Caco-2 (cell line): ENCODE results near the gene C12orf50. TPM values are rescaled to one million over a fixed set of nuclear protein-coding genes. Genes with fewer than 3 reads are reported as not detected.

ENCODE experiments used
- BruUV-seq: library from RNA; stranded (reverse); fragments of 400-500 nt; replicated peaks from 2 replicates; lab custom pipeline; 2021; lab: Mats Ljungman, UMichigan
- CTCF ChIA-PET: fragments of 300-600 bp; sonication (Branson Sonifier 250); formaldehyde crosslinking; loops from one replicate; lab custom pipeline; 2022; ENCODE audit warnings: antibody characterized with exemption; lab: Charles Lee
- POLR2A ChIA-PET: fragments of 300-600 bp; sonication (Branson Sonifier 250); formaldehyde crosslinking; loops from one replicate; lab custom pipeline; 2022; ENCODE audit warnings: antibody characterized with exemption; lab: Charles Lee
- DNase-seq, 2 experiments: peaks; one replicate each; pipeline versions ENCODE4 v3.0.0 to v3.0.0-alpha.2; 2020 to 2022
- H3K27me3 ChIP-seq: replicated peaks from 2 replicates; pipeline ENCODE4 v1.6.0; 2011; ENCODE audit warnings: low read length; ENCODE audit not compliant: control insufficient read depth, insufficient read depth
- H3K36me3 ChIP-seq: 2 replicates; pipeline ENCODE4 v1.5.1; 2011; ENCODE audit warnings: low read length; ENCODE audit not compliant: control insufficient read depth, insufficient read depth
- H3K4me1 ChIP-seq: fragments of 250-450 bp; sonication (Bioruptor Pico); 2 replicates; pipeline ENCODE4 v1.5.1; 2020; ENCODE audit warnings: mild to moderate bottlenecking
- H3K4me3 ChIP-seq: 2 replicates; pipeline ENCODE4 v1.5.1; 2011; ENCODE audit warnings: low read depth, mild to moderate bottlenecking, control low read depth, low read length
- H3K9me3 ChIP-seq: fragments of 250-450 bp; sonication (Bioruptor Pico); 2 replicates; pipeline ENCODE4 v1.5.1; 2020; ENCODE audit warnings: mild to moderate bottlenecking, moderate library complexity
- H3K27ac Mint-ChIP-seq: one replicate; pipeline ENCODE4 v1.8.0; 2022; ENCODE audit warnings: mixed read lengths; ENCODE audit not compliant: unreplicated experiment
- H3K27me3 Mint-ChIP-seq: one replicate; pipeline ENCODE4 v1.8.0; 2022; ENCODE audit warnings: mixed read lengths; ENCODE audit not compliant: insufficient read depth, unreplicated experiment
- H3K36me3 Mint-ChIP-seq: one replicate; pipeline ENCODE4 v1.8.0; 2022; ENCODE audit warnings: mild to moderate bottlenecking, mixed read lengths; ENCODE audit not compliant: insufficient read depth, unreplicated experiment
- H3K4me1 Mint-ChIP-seq: one replicate; pipeline ENCODE4 v1.8.0; 2022; ENCODE audit warnings: low read depth, mixed read lengths; ENCODE audit not compliant: unreplicated experiment
- H3K4me3 Mint-ChIP-seq: one replicate; pipeline ENCODE4 v1.8.0; 2022; ENCODE audit warnings: mild to moderate bottlenecking, moderate library complexity, mixed read lengths; ENCODE audit not compliant: unreplicated experiment
- H3K9me3 Mint-ChIP-seq: one replicate; pipeline ENCODE4 v1.8.0; 2022; ENCODE audit warnings: mixed read lengths; ENCODE audit not compliant: unreplicated experiment
- CTCF ChIP-seq, 2 experiments: fragments of 200-600 bp in 1 of 2; IDR thresholded peaks; 1 replicate in 1 of 2; 2 replicates in 1 of 2; pipeline versions ENCODE4 v1.5.1 to v1.8.0; 2011 to 2022; ENCODE audit warnings: antibody characterized with exemption in 1 of 2, control low read depth in 1 of 2, inconsistent platforms in 1 of 2, low read depth in 1 of 2, low read length in 1 of 2, mild to moderate bottlenecking in 1 of 2, moderate library complexity in 1 of 2; ENCODE audit not compliant: insufficient read depth in 1 of 2, severe bottlenecking in 1 of 2, unreplicated experiment in 1 of 2
- intact Hi-C: fragments of 100-400 bp; cut with micrococcal nuclease; formaldehyde crosslinking; loops from one replicate; pipeline ENCODE4 v1.10.0; 2022; ENCODE audit not compliant: unreplicated experiment
- total RNA-seq: library from RNA; stranded (reverse); gene quantifications from 2 replicates; pipeline ENCODE4 v1.2.3, GENCODE V29; 2022

C12orf50 gene
- total RNA-seq, 1 experiment from 2014 or later, result not detected

DNA sequence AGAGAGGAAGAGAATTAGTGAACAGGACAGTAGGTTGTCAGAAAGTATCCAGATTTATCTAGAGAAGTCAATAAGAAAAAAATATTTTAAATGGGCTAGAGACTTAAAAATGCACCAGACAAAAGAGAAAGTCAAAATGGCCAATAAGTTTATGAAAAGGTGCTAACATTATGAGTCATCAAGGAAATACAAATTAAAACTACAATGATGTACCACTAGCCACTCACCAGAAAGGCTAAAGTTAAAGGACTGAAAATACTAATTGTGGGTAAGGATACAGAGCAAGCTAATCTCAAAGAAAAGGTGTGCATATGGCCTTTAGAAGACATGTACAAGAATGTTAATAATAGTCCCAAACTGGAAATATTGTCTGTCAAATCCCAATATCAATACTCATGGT is 37.7 kb downstream of the C12orf50 start:
- ChIA-PET POLR2A (no interaction called here), CTCF (no interaction called here)
- no peaks in the 10 kb centered on the region for H3K9me3 Mint-ChIP-seq
- no peak overlapping the region for H3K27ac Mint-ChIP-seq
- no peak overlapping the region for H3K4me3 ChIP-seq
- intact Hi-C loops, result no loop called here
- no peak overlapping the region for H3K4me3 Mint-ChIP-seq
- no peaks in the 10 kb centered on the region for H3K4me1 Mint-ChIP-seq
- TF ChIP-seq CTCF (IDR thresholded peaks at IDR 0.05; ENCODE audit: insufficient read depth in 1 of 2, low read depth in 1 of 2, low read length in 1 of 2, severe bottlenecking in 1 of 2, unreplicated experiment in 1 of 2), result no peak
- no peaks in the 10 kb centered on the region for H3K36me3 Mint-ChIP-seq
- BruUV-seq, result no TSS peak
- no peak for DNase-seq
- H3K36me3 ChIP-seq, result no peaks in the 10 kb centered on the region
- peaks cover 12% of the 10 kb centered on the region for H3K27me3 Mint-ChIP-seq
- H3K4me1 ChIP-seq, result no peaks in the 10 kb centered on the region
- H3K9me3 ChIP-seq, result no peaks in the 10 kb centered on the region
- no peaks in the 10 kb centered on the region for H3K27me3 ChIP-seq

GRCh38 chr12:87988534-87988933 is 40.7 kb downstream of the C12orf50 start:
- Mint-ChIP-seq H3K27ac (no peak overlapping the region), H3K4me3 (no peak overlapping the region), H3K27me3 (peaks cover 14% of the 10 kb centered on the region), H3K9me3 (no peaks in the 10 kb centered on the region), H3K4me1 (no peaks in the 10 kb centered on the region), H3K36me3 (no peaks in the 10 kb centered on the region)
- no peak overlapping the region for H3K4me3 ChIP-seq
- intact Hi-C loops, result no loop called here
- no peaks in the 10 kb centered on the region for H3K9me3 ChIP-seq
- no peak for TF ChIP-seq CTCF (IDR thresholded peaks at IDR 0.05; ENCODE audit: insufficient read depth in 1 of 2, low read depth in 1 of 2, low read length in 1 of 2, severe bottlenecking in 1 of 2, unreplicated experiment in 1 of 2)
- no peaks in the 10 kb centered on the region for H3K27me3 ChIP-seq
- ChIA-PET CTCF (no interaction called here), POLR2A (no interaction called here)
- H3K4me1 ChIP-seq, result no peaks in the 10 kb centered on the region
- no TSS peak for BruUV-seq
- DNase-seq, result no peak
- H3K36me3 ChIP-seq, result no peaks in the 10 kb centered on the region

- no TSS peak for BruUV-seq
- no peaks in the 10 kb centered on the region for H3K4me1 Mint-ChIP-seq
- Histone ChIP-seq H3K4me1 (no peaks in the 10 kb centered on the region), H3K36me3 (no peaks in the 10 kb centered on the region), H3K9me3 (no peaks in the 10 kb centered on the region), H3K4me3 (no peak overlapping the region), H3K27me3 (no peaks in the 10 kb centered on the region)
- H3K36me3 Mint-ChIP-seq, result no peaks in the 10 kb centered on the region
- no peak overlapping the region for H3K4me3 Mint-ChIP-seq
- ChIA-PET CTCF (no interaction called here), POLR2A (no interaction called here)
- no peak for DNase-seq
- intact Hi-C loops, result no loop called here
- no peaks in the 10 kb centered on the region for H3K9me3 Mint-ChIP-seq
- H3K27ac Mint-ChIP-seq, result no peak overlapping the region
- no peak for TF ChIP-seq CTCF (IDR thresholded peaks at IDR 0.05; ENCODE audit: insufficient read depth in 1 of 2, low read depth in 1 of 2, low read length in 1 of 2, severe bottlenecking in 1 of 2, unreplicated experiment in 1 of 2)
- peaks cover 8% of the 10 kb centered on the region for H3K27me3 Mint-ChIP-seq
Observed at GRCh38 chr12:87985069-87985675, 44.0 kb downstream of the C12orf50 start.
